Breast epithelium (tissue), 4 donors: ENCODE results near the gene FANCF. TPM values are rescaled to one million over a fixed set of nuclear protein-coding genes. Genes with fewer than 3 reads are reported as not detected.

ENCODE experiments used
- DNase-seq, 2 donors: peaks; one replicate each; pipeline ENCODE4 v3.0.0-alpha.2; 2019; ENCODE audit warnings: low spot score in 2 of 2
- H3K27ac ChIP-seq, 2 donors: fragments of 200-600 bp; sonication (generic) in 1 of 2; one replicate each; pipeline ENCODE4 v1.5.1; 2016 to 2019; ENCODE audit warnings: mild to moderate bottlenecking in 1 of 2
- H3K27me3 ChIP-seq, 2 donors: fragments of 200-600 bp; sonication (generic) in 1 of 2; one replicate each; pipeline versions ENCODE4 v1.5.1 to v1.6.0; 2017 to 2019; ENCODE audit warnings: control low read depth in 1 of 2, mild to moderate bottlenecking in 1 of 2
- H3K36me3 ChIP-seq: fragments of 200-600 bp; one replicate; pipeline ENCODE4 v1.5.1; 2019
- H3K4me1 ChIP-seq, 2 donors: fragments of 200-600 bp; sonication (generic); one replicate each; pipeline ENCODE4 v1.5.1; 2016 to 2019; ENCODE audit warnings: control low read depth in 1 of 2
- H3K4me3 ChIP-seq, 3 donors: fragments of 200-600 bp; sonication (generic); 1 replicate in 2 of 3; 2 replicates in 1 of 3; pipeline ENCODE4 v1.5.1; 2016 to 2019; ENCODE audit warnings: mild to moderate bottlenecking in 3 of 3, moderate library complexity in 2 of 3
- H3K9me3 ChIP-seq, 2 donors: fragments of 200-600 bp; sonication (generic) in 1 of 2; one replicate each; pipeline ENCODE4 v1.5.1; 2016 to 2019; ENCODE audit warnings: control low read depth in 1 of 2
- POLR2A ChIP-seq: fragments of 450-650 bp; IDR thresholded peaks from one replicate; pipeline ENCODE4 v1.6.1; 2016; ENCODE audit warnings: antibody characterized with exemption, mild to moderate bottlenecking, moderate library complexity
- POLR2AphosphoS5 ChIP-seq, 3 donors: sonication (generic); formaldehyde crosslinking; IDR thresholded peaks; one replicate each; pipeline ENCODE4 v1.6.1; 2017; ENCODE audit warnings: antibody characterized with exemption in 3 of 3
- intact Hi-C: fragments of 100-400 bp; cut with DNase I; formaldehyde crosslinking; loops from one replicate; pipeline ENCODE4 v1.15.1; 2023; ENCODE audit warnings: low total_unique reads
- total RNA-seq, 3 donors: library from RNA; depleted of rRNA; stranded (reverse); fragments of >200 nt; gene quantifications; one replicate each; pipeline ENCODE4 v1.1.0, GENCODE V29; 2016
- TF ChIP-seq, protein P1 (sequence below), 3 donors: fragments of 450-650 bp; IDR thresholded peaks; one replicate each; pipeline ENCODE4 v1.5.1; 2016 to 2017; ENCODE audit warnings: antibody characterized with exemption in 3 of 3, mild to moderate bottlenecking in 3 of 3, moderate library complexity in 3 of 3

The FANCF gene
- total RNA-seq, 3 donors from 2014 or later: 3.5 to 12.1 (median 9.2) TPM

DNA sequence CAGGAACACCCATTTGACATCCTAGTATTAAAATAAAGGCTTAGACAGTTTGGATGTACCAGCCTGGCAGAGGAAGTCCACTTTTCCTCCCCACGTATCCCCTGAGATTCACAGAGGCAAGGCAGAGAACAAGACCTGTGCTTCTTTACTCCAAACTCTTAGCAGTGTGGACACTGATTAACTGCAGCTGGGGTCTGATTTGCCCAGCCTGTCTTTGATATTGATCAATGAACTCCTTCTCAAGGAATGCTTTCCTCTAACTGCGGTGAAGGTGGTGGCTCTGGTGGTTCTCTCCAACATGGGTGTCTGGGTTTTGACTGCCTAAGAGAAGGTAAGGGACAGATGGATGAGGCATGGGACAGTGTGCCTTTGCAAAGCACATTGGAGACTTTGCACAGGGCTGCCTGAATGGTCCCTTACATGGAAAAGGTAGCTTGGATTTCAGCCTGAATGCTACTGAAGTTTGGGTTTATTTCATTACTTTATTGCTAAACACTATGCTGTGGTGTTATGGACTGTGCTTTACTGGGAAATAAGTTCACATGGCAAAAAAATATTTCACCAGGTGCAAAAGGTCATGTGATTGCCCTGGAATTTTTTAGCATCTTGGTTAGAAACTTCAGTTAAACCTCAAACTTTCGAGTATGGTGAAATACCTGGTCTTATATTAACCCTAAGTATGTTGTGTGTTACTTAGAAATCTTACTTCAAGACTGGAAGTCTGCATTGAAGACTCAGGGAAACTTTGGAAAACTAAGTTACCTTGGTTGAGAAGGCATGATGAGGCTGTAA, 42.6 kb upstream of the FANCF start:
- Histone ChIP-seq H3K27ac (no peak overlapping the region), H3K9me3 (no peaks in the 10 kb centered on the region), H3K4me3 (no peak overlapping the region), H3K36me3 (no peaks in the 10 kb centered on the region), H3K27me3 (peaks cover 0 to 21% of the 10 kb centered on the region in 2 donors), H3K4me1 (peaks cover 0 to 6% of the 10 kb centered on the region in 2 donors)
- TF ChIP-seq, protein P1, sequence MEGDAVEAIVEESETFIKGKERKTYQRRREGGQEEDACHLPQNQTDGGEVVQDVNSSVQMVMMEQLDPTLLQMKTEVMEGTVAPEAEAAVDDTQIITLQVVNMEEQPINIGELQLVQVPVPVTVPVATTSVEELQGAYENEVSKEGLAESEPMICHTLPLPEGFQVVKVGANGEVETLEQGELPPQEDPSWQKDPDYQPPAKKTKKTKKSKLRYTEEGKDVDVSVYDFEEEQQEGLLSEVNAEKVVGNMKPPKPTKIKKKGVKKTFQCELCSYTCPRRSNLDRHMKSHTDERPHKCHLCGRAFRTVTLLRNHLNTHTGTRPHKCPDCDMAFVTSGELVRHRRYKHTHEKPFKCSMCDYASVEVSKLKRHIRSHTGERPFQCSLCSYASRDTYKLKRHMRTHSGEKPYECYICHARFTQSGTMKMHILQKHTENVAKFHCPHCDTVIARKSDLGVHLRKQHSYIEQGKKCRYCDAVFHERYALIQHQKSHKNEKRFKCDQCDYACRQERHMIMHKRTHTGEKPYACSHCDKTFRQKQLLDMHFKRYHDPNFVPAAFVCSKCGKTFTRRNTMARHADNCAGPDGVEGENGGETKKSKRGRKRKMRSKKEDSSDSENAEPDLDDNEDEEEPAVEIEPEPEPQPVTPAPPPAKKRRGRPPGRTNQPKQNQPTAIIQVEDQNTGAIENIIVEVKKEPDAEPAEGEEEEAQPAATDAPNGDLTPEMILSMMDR (IDR thresholded peaks at IDR 0.05): no peak
- TF ChIP-seq POLR2AphosphoS5 (IDR thresholded peaks at IDR 0.05) (no peak), POLR2A (no peak)
- DNase-seq: no peak
- intact Hi-C loops: no loop called here

DNA sequence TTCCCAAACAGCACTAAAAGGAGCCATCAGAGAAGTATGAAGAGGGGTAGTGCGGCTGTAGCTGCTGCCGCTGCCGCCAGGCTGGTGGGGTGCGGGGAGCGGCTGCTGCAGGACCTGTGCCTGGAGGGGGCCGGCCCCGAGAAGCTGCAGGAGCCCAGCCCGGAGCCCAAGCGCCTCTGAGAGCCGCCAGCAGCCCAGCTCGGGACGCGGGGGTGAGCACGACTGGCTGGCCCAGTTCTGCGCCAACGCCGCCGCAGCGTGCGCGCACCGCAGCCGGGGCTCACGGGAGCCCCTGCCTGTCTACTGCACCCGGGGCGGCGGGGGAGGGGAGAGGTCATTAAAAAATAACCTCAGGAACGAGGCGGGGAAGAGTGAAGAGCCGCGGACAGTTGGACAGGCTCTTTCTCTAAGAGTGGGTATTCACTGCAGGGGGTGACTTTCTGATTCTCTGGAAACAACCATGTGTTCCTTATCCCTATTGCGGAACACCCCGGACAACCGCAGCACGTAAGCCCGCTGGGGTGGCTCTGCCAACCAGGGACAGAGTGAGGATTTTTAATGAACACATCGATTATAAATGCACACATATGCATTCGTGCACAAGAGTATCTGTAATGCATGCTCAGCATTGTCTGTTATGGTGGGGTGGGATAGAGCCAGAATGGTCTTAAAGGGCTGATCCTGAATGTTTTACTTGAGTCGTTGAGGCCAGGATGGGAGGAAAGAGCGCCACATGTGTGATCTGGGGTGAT, 41.2 kb upstream of the FANCF start:
- H3K9me3 ChIP-seq: no peaks in the 10 kb centered on the region
- peak overlapping the region in 1 of 2 donors; percentile 35 for H3K27ac ChIP-seq
- H3K27me3 ChIP-seq: peaks cover 0 to 21% of the 10 kb centered on the region in 2 donors
- peaks cover 0 to 6% of the 10 kb centered on the region in 2 donors for H3K4me1 ChIP-seq
- intact Hi-C loops: no loop called here
- peak overlapping the region; percentile 23 to 66 (median 51) for H3K4me3 ChIP-seq
- TF ChIP-seq, protein P1 (IDR thresholded peaks at IDR 0.05): no peak
- TF ChIP-seq POLR2AphosphoS5 (IDR thresholded peaks at IDR 0.05) (no peak), POLR2A (no peak)
- no peak for DNase-seq
- H3K36me3 ChIP-seq: no peaks in the 10 kb centered on the region

DNA sequence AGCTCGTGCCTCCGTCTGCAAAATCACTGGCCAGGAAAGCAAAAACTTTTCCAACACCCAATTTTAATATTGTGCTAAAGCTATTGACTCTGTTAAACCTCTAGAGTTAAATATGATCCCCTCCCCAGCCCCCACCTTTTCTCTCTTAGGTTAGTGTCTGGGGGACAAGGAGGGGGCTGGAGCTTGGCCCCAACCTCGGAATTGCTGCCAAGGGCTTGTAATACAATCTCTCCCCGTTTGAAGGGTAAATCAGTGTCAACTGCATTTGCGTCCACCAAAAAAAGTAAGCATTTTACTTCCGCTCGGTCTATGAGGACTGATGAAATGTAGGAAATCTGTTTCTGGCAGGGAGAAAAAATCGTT, 40.7 kb upstream of the FANCF start, which contains the start of gene GAS2:
GAS2 (plus strand) TSS at position 287 of the 363 bp plus-strand sequence. CDS start 8,259 bp downstream, outside the sequence.
- TF ChIP-seq, protein P1 (IDR thresholded peaks at IDR 0.05): no peak
- no peak for TF ChIP-seq POLR2A
- no peak for TF ChIP-seq POLR2AphosphoS5 (IDR thresholded peaks at IDR 0.05)
- Histone ChIP-seq H3K27ac (peak within 1 kb of the TSS in 1 of 2 donors; percentile 35), H3K27me3 (peaks cover 0 to 21% of the 10 kb centered on the region in 2 donors), H3K4me3 (peak within 1 kb of the TSS; percentile 23 to 66 (median 51)), H3K9me3 (no peaks in the 10 kb centered on the region), H3K36me3 (no peaks in the 10 kb centered on the region), H3K4me1 (peaks cover 0 to 6% of the 10 kb centered on the region in 2 donors)
- no peak for DNase-seq
- intact Hi-C loops: no loop called here

DNA sequence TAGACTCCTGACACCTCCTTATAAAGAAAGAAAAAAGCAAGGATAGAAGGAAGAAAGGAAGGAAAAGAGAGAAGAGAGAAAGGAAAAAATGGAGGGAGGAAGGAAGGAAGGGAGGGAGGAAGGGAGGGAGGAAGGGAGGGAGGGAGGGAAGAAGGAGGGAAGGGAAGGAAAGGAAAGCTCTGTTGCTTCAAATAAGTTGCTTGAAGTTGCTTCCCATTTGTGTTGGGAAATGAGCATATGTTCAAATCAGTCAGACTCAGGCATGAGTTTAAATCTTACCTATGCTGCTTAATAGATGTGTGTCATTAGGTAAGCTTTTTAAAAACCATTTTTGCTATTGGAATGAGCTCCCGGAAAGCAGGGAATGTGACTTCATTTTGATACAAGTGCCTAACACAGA, 34.2 kb upstream of the FANCF start:
- H3K27ac ChIP-seq: no peak overlapping the region
- H3K4me1 ChIP-seq: no peaks in the 10 kb centered on the region
- no peak for DNase-seq
- H3K4me3 ChIP-seq: no peak overlapping the region
- H3K9me3 ChIP-seq: no peaks in the 10 kb centered on the region
- intact Hi-C loops: no loop called here
- no peaks in the 10 kb centered on the region for H3K36me3 ChIP-seq
- TF ChIP-seq POLR2A: no peak
- TF ChIP-seq, protein P1 (IDR thresholded peaks at IDR 0.05): no peak
- TF ChIP-seq POLR2AphosphoS5 (IDR thresholded peaks at IDR 0.05): no peak
- H3K27me3 ChIP-seq: no peaks in the 10 kb centered on the region
